OCI-LY7 (cell line): ENCODE measurements around the gene RARA. TPM values are rescaled to one million over a fixed set of nuclear protein-coding genes. Genes with fewer than 3 reads are reported as not detected.

ENCODE experiments used
- BruUV-seq: library from RNA; stranded (reverse); fragments of 400-500 nt; replicated peaks from 2 replicates; lab custom pipeline; 2021; lab: Mats Ljungman, UMichigan
- CTCF ChIA-PET: fragments of 300-600 bp; sonication (Branson Sonifier 250); formaldehyde crosslinking; loops from one replicate; lab custom pipeline; 2022; ENCODE audit warnings: antibody characterized with exemption; ENCODE audit not compliant: unreplicated experiment; lab: Charles Lee
- POLR2A ChIA-PET: fragments of 300-600 bp; sonication (Branson Sonifier 250); formaldehyde crosslinking; loops from one replicate; lab custom pipeline; 2022; ENCODE audit warnings: antibody characterized with exemption; lab: Charles Lee
- DNase-seq: peaks from one replicate; pipeline ENCODE4 v3.0.0-alpha.2; 2015; ENCODE audit warnings: low spot score
- H2AFZ ChIP-seq: fragments of 200-600 bp; sonication (generic), shearing (Covaris generic); 2 replicates; pipeline ENCODE4 v1.6.1; 2014; ENCODE audit warnings: mild to moderate bottlenecking, antibody characterized with exemption, low read length, moderate library complexity
- H3K27ac ChIP-seq: fragments of 200-600 bp; sonication (generic); 2 replicates; pipeline ENCODE4 v1.5.1; 2014; ENCODE audit warnings: mixed run types, low read depth, mild to moderate bottlenecking, moderate library complexity, low read length, inconsistent platforms; ENCODE audit not compliant: poor library complexity, severe bottlenecking
- H3K36me3 ChIP-seq: fragments of 200-600 bp; sonication (generic); 2 replicates; pipeline ENCODE4 v1.6.1; 2014; ENCODE audit warnings: mild to moderate bottlenecking, antibody characterized with exemption, low read length, moderate library complexity, mixed read lengths; ENCODE audit not compliant: insufficient read depth
- H3K4me1 ChIP-seq: fragments of 200-600 bp; sonication (generic); 2 replicates; pipeline ENCODE4 v1.5.1; 2014; ENCODE audit warnings: mild to moderate bottlenecking, low read length; ENCODE audit not compliant: insufficient read depth, poor library complexity, severe bottlenecking
- H3K4me2 ChIP-seq: fragments of 200-600 bp; sonication (generic); 2 replicates; pipeline ENCODE4 v1.6.1; 2014; ENCODE audit warnings: mild to moderate bottlenecking, low read length
- H3K4me3 ChIP-seq: fragments of 200-600 bp; sonication (generic); 2 replicates; pipeline ENCODE4 v1.5.1; 2014; ENCODE audit warnings: mild to moderate bottlenecking, low read depth, low read length; ENCODE audit not compliant: poor library complexity, severe bottlenecking
- H3K79me2 ChIP-seq: fragments of 200-600 bp; sonication (generic); 2 replicates; pipeline ENCODE4 v1.6.1; 2016; ENCODE audit warnings: low read depth, mild to moderate bottlenecking, low read length, moderate library complexity, mixed read lengths; ENCODE audit not compliant: insufficient read depth
- H3K9me2 ChIP-seq: fragments of 200-600 bp; sonication (generic); 2 replicates; pipeline ENCODE4 v1.6.1; 2016; ENCODE audit warnings: mild to moderate bottlenecking, low read length, mixed read lengths; ENCODE audit not compliant: insufficient read depth
- H3K9me3 ChIP-seq: fragments of 200-600 bp; sonication (generic); 2 replicates; pipeline ENCODE4 v1.6.1; 2014; ENCODE audit warnings: mild to moderate bottlenecking, mixed run types, low read length, mixed read lengths
- H4K20me1 ChIP-seq: fragments of 200-600 bp; sonication (generic); 2 replicates; pipeline ENCODE4 v1.6.1; 2014; ENCODE audit warnings: mild to moderate bottlenecking, antibody characterized with exemption, low read length, moderate library complexity, mixed read lengths; ENCODE audit not compliant: insufficient read depth
- CTCF ChIP-seq: fragments of 200-600 bp; sonication (generic); conservative IDR thresholded peaks from 2 replicates; pipeline ENCODE4 v1.5.1; 2014; ENCODE audit warnings: mild to moderate bottlenecking, antibody characterized with exemption, low read length, moderate library complexity, mixed read lengths
- EZH2phosphoT487 ChIP-seq: fragments of 200-600 bp; sonication (generic); IDR thresholded peaks from 2 replicates; pipeline ENCODE4 v1.6.1; 2018; ENCODE audit warnings: low read depth, borderline replicate concordance, mild to moderate bottlenecking, mixed run types, antibody characterized with exemption, low read length, moderate library complexity, mixed read lengths
- intact Hi-C: fragments of 100-400 bp; cut with micrococcal nuclease; formaldehyde crosslinking; loops from one replicate; pipeline ENCODE4 v1.10.0; 2022; ENCODE audit not compliant: unreplicated experiment
- total RNA-seq, 2 experiments: library from RNA; depleted of rRNA in 1 of 2; stranded (reverse); fragments of >200 nt in 1 of 2; shearing (Covaris generic) in 1 of 2; gene quantifications; 2 replicates each; pipeline ENCODE4 v1.2.3, GENCODE V29; 2014 to 2022

The RARA gene
- total RNA-seq, 2 experiments from 2014 or later, result 3.1 to 8.6 TPM

GRCh38 chr17:40330850-40331470, 22.0 kb downstream of the RARA start:
- ChIA-PET POLR2A (no interaction called here), CTCF (no interaction called here)
- H3K4me2 ChIP-seq, result no peak overlapping the region
- H3K4me1 ChIP-seq, result peaks cover 29% of the 10 kb centered on the region
- H3K27ac ChIP-seq, result no peak overlapping the region
- H3K9me3 ChIP-seq, result no peaks in the 10 kb centered on the region
- no peaks in the 10 kb centered on the region for H3K36me3 ChIP-seq
- H3K9me2 ChIP-seq, result no peaks in the 10 kb centered on the region
- no TSS peak for BruUV-seq
- H2AFZ ChIP-seq, result no peak overlapping the region
- H4K20me1 ChIP-seq, result peaks cover 7% of the 10 kb centered on the region; the same call in 1 of the 2 replicates
- no peak for DNase-seq
- no peaks in the 10 kb centered on the region for H3K79me2 ChIP-seq
- TF ChIP-seq EZH2phosphoT487 (no peak), CTCF (no peak)
- no peak overlapping the region for H3K4me3 ChIP-seq
- intact Hi-C loops, result no loop called here

GRCh38 chr17:40331743-40332641, 23.0 kb downstream of the RARA start:
- Histone ChIP-seq H3K9me2 (no peaks in the 10 kb centered on the region), H3K4me2 (no peak overlapping the region), H3K36me3 (no peaks in the 10 kb centered on the region), H4K20me1 (no peaks in the 10 kb centered on the region), H2AFZ (no peak overlapping the region), H3K27ac (no peak overlapping the region), H3K79me2 (no peaks in the 10 kb centered on the region), H3K4me1 (peaks cover 18% of the 10 kb centered on the region), H3K4me3 (no peak overlapping the region), H3K9me3 (no peaks in the 10 kb centered on the region)
- TF ChIP-seq EZH2phosphoT487 (no peak), CTCF (no peak)
- intact Hi-C loops, result no loop called here
- DNase-seq, result no peak
- BruUV-seq, result no TSS peak
- ChIA-PET POLR2A (no interaction called here), CTCF (no interaction called here)
